ENCODE measurements around the gene AGPS.

- TF ChIP-seq POLR2A (IDR thresholded peaks at IDR 0.05) = no peak
- no peak for TF ChIP-seq CTCF (IDR thresholded peaks at IDR 0.05)
These were observed 200.8 kb downstream of the AGPS start for GRCh38 chr2:177593402-177593801.

All from heart left ventricle (tissue), 13 donors.